Frontal cortex (tissue), 4 donors: ENCODE measurements around the gene DLD. TPM values are rescaled to one million over a fixed set of nuclear protein-coding genes. Genes with fewer than 3 reads are reported as not detected.
"Not testable (repeated sequence)": the region's sequence is repeated elsewhere in the genome, so short reads cannot be mapped to it uniquely, and the experiment has no call there.

ENCODE experiments used
- DNase-seq, 2 donors: peaks; one replicate each; pipeline ENCODE4 v3.0.0; 2012; ENCODE audit warnings: low spot score in 2 of 2
- FAIRE-seq: peaks from 2 replicates; lab custom pipeline; 2012; peaks lifted over from hg19 to GRCh38; lab: Jason Lieb, UNC
- total RNA-seq: library from RNA; depleted of rRNA; stranded (reverse); fragments of >200 nt; gene quantifications from one replicate; pipeline ENCODE4 v1.2.3, GENCODE V29; 2014
- donor health status: control.
- donor health status: control.
- donor health status: control.

The DLD gene
- total RNA-seq, 1 donor from 2014 or later, result 54.6 TPM

DNA sequence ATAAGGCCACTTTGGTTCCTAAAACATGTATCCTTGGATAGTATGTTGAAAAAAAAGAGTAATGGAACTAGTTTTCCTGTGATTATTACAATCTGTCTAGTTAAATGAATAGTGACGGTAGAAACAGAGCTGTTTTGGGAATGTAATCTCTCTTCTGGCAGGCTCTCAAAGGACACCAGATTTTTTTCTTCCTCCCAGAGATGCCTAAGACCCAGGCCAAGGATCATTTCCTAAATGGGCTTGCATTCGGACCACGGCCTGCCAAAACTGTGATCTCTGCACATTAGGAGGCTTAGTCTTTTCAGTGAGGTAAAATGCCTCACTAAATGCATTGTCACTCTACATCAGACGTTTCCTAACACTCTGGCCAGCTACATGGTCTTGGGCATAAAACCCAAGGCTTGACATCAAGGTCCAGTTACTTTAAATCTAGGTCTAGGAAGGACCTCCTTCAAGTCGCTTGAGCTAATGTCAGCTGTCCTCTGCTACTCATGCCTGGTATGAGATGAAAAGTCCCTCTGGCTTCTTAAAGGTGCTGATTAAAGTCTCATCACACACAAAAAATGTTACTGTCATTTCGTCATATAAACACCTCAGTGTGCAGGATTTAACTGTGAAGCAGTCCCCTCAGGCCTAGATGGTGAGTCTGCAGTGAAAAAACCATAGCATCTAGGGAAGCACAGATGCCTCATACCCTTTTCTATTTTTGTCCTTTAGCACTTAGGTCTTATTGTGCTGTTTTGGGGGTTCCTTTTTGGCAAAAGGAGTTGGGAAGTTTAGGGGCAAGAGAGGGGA is 47.7 kb downstream of the DLD start:
- DNase-seq, result no peak

GRCh38 chr7:107939573-107940489 is 48.8 kb downstream of the DLD start:
- FAIRE-seq (no peak), DNase-seq (no peak)

More for the DNA sequence above, 47.7 kb downstream of the DLD start:
- no peak for FAIRE-seq

GRCh38 chr7:107940951-107941350 is 50.0 kb downstream of the DLD start:
- no peak for FAIRE-seq
- no peak for DNase-seq

GRCh38 chr7:107943018-107943417 is 52.0 kb downstream of the DLD start:
- DNase-seq (no peak), FAIRE-seq (no peak)

DNA sequence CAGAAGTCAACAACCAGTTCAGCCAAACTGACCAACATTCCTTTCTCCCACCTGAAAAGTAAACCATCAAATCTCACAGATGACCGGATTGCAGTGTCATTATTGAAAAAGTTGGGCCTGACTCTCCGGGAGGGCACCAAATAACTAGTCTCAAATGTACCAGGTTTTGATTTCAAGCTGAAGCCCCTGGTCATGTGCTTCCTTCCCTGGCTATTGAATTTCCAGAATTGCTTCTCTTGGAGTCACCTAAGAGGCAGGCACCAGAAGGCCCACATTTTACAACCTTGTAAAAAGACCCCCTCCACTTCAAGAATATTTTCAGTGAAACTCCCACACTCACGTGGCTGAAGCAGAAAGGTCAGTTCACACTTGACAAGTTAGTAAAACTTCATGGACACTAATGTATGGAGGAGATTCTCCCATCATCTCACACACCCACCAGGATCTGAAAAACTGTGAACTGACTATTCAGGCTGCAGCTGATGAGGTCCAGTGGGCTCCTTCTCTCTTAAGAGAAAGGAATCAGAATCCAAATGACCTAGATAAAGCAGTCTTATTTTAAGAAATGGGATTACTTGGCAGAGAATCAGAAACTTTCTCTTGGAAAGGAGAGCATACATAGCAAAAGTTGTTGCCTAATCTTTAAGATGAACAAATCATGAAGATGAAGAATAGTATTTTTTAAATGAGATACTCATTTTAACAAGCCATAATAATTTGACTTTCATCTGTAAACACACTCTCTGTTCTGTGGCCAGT is 53.6 kb downstream of the DLD start:
- no peak for FAIRE-seq
- DNase-seq, result no peak

DNA sequence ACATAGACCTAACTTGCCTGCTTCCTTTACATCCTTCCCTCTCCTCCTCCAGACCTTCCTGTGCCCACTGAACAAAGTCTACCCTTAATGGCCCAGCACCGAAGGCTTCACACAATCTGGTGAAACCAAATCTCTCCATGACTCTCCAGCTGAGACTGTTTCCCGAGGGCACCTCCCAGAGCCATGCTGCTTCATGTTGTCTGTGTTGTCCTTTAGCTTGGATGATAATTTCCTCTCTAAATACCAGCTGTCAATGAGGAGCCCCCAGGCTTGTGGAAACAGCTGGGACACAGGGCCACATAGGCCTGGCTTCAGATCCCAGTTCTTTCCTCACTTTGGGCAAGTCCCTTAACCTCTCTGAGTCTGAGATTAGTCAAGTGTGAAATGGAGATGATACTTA is 54.3 kb downstream of the DLD start:
- no peak for DNase-seq
- FAIRE-seq, result no peak

GRCh38 chr7:107946451-107946850 is 55.5 kb downstream of the DLD start:
- FAIRE-seq (no peak), DNase-seq (no peak)

DNA sequence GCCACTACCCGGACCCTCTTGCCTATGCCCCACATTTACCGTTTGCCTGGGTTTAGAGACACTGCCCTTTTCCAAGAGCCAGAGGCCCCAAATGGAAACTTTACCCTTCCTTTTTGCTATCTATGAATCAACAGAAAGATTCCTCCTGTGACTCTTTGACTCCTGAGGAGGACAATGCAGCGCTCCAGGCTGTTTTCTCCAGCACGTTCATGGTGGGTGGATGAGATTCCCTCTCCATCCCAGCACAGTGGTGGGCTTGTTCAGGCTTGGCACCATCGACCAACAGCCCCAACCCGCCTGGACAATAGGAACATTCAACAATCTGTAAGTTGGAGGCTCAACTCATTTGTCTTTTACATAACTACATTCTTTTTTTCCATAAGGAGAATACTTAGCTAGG is 55.9 kb downstream of the DLD start:
- no peak for FAIRE-seq
- DNase-seq, result no peak

DNA sequence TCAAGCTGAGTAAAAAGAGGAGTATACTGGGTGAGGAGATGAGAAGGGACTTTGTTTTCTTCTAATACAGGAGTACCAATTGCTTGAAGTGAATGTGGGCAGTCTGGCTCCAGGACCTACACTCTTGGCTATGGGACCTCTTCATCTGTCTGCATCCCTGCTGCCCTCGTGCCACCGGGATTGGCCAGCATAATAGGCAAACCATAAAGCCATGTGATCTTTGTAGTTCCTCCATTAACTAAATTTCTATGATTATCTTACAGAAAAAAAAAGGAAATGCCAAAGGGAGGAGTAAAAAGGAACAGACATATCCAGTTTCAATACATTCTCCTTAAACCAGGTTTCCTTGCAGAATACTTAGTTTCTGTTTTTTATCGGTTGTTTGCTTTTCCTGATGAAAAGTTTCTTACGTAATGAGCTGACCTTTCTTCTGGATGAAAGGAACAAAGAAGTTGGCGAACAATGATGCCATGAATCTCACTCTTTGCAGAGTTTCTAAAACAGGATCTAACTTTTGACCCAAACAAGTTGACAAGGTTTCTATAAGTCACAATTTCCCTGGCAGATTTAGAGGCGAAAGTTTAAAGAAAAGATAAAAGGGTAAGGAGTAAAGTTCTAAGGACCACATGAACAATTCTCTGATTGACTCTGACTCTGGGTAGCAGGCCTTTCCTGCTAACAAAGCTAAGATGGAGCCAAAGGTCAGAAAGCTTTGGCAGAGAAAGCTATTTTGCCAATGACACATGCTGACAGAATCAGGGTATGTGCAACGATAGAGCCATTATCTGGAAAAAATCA is 57.9 kb downstream of the DLD start:
- no peak for DNase-seq

DNA sequence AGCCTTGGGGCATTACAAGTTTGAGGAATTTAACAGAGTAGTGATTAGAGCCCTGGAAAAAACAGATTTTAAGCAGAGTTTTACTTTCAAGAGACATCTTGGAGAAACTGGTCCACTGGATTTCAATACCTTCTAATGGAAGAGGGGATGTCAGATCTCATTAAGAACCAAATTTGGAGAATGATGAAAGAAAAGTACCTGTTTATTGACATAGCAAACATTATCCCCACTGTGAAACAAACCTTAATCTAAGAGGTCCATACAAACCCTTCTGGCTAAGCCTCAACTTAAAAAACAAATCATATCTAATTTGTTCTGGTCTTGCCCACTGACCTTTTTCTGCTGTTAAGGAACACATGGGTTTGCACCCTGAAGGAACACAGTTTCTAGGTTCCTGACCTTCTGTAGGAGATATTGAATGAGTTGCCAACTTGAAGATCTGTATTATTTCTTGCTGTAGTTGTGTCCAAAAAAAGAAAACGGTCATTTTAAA is 58.5 kb downstream of the DLD start:
- FAIRE-seq (no peak), DNase-seq (no peak)

More for the DNA sequence above, 57.9 kb downstream of the DLD start:
- FAIRE-seq, result no peak

GRCh38 chr7:107951172-107951787 is 60.3 kb downstream of the DLD start:
- no peak for DNase-seq
- no peak for FAIRE-seq

- DNase-seq (no peak), FAIRE-seq (no peak)
Measured at GRCh38 chr7:107951896-107952295, 60.9 kb downstream of the DLD start.

- FAIRE-seq, result no peak
- DNase-seq, result no peak
Measured at GRCh38 chr7:107953265-107953923, 62.4 kb downstream of the DLD start.

DNA sequence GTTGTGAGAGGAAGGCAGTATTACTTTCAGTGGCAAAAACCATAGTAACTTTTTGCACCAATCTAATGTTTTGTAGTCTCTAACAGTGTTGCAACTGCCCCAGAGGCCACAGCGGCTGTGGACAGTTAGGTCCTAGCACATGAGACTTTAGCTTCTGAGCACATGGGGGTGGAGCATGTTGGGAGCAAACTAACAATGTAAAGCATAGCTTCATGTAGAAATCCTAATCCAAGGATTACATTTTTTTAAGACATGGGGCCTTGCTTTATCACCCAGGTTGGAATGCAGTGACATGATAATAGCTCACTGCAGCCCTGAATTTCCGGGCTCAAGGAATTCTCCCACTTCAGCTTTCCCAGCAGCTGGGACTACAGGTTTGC is 62.9 kb downstream of the DLD start:
- DNase-seq (no peak), FAIRE-seq (no peak)

DNA sequence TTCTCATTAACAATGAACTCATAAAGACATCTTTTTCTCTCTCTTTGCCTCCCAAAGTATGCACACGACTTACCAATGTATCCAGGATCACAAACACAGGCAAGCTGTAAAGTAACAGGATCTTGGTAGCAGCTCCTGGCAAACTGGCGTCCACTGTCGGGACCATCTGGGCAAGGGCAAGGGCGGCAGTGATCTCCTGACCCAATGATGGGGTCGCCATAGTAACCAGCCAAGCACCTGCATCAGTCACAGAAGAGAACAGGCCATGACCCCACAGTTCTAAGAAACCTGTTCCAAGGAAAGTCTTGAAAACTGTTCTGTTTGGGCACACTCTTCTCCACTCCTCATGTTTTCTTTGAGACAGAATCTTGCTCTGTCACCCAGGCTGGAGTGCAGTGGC is 64.4 kb downstream of the DLD start:
- no peak for FAIRE-seq
- no peak for DNase-seq

- not testable (repeated sequence) for DNase-seq, FAIRE-seq
Measured at GRCh38 chr7:107956950-107957349, 66.0 kb downstream of the DLD start.

DNA sequence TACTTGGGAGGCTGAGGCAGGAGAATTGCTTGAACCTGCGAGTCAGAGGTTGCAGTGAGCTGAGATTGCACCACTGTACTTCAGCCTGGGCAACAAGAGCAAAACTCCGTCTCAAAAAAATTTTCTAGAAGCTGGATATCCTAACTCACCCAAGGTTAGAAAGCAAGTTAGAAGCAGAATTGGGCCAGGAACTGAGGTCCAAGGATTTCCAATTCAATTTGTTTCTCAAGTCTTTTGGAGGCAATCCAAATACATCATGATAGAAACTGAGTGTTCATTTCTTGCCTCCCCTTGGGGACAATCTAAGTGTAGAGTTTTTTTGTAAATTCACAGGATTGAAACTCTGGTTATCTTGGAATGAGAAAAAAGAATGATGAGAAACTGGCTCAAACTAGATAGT is 66.5 kb downstream of the DLD start:
- FAIRE-seq (no peak), DNase-seq (no peak)

- no peak for FAIRE-seq
- DNase-seq, result no peak
Measured at GRCh38 chr7:107958764-107959526, 68.0 kb downstream of the DLD start.
